Subcutaneous adipose tissue (tissue), 4 donors: ENCODE data around the gene HOGA1. TPM values are rescaled to one million over a fixed set of nuclear protein-coding genes. Genes with fewer than 3 reads are reported as not detected.

ENCODE experiments used
- CTCF ChIP-seq: fragments of 450-650 bp; IDR thresholded peaks from one replicate; pipeline ENCODE4 v1.5.1; 2016; ENCODE audit warnings: low read depth, mild to moderate bottlenecking, control low read depth, antibody characterized with exemption, moderate library complexity
- total RNA-seq, 4 donors: library from RNA; depleted of rRNA; stranded (reverse); fragments of >200 nt; gene quantifications; one replicate each; pipeline ENCODE4 v1.1.0, GENCODE V29; 2016

HOGA1 gene
- total RNA-seq, 4 donors from 2014 or later: 4.8 to 14.1 (median 7.2) TPM

- no peak for TF ChIP-seq CTCF
Observed at GRCh38 chr10:97644936-97645335, 60.7 kb downstream of the HOGA1 start.

- no peak for TF ChIP-seq CTCF
Observed at GRCh38 chr10:97647556-97647955, 63.4 kb downstream of the HOGA1 start.

GRCh38 chr10:97648562-97649404 lies 64.6 kb downstream of the HOGA1 start:
- TF ChIP-seq CTCF: no peak

GRCh38 chr10:97650726-97651125 lies 66.5 kb downstream of the HOGA1 start:
- no peak for TF ChIP-seq CTCF

- no peak for TF ChIP-seq CTCF
Observed at GRCh38 chr10:97651773-97652172, 67.6 kb downstream of the HOGA1 start.

GRCh38 chr10:97656777-97657176 lies 72.6 kb downstream of the HOGA1 start:
- TF ChIP-seq CTCF: no peak

GRCh38 chr10:97659589-97659988 lies 75.4 kb downstream of the HOGA1 start:
- no peak for TF ChIP-seq CTCF

Other genes with a start within 250 kb of the HOGA1 start
- gene FRAT2, start 249.7 kb upstream of the HOGA1 start, total RNA-seq: 10 to 100 TPM in 1 of 4 donors, 1 to 10 TPM in 3; 4.4 to 10.2 (median 9.4) TPM
- 10 to 100 TPM in 3 of 4 donors, 1 to 10 TPM in 1; 9.5 to 14.9 (median 14.3) TPM for gene RRP12, start 183.0 kb upstream of the HOGA1 start, total RNA-seq
- gene PGAM1, start 158.2 kb upstream of the HOGA1 start, total RNA-seq: 100 to 1,000 TPM; 143 to 155 (median 148) TPM
- gene EXOSC1, start 138.4 kb upstream of the HOGA1 start, total RNA-seq: 10 to 100 TPM; 20.5 to 25.8 (median 22.9) TPM
- 10 to 100 TPM; 18.1 to 22.0 (median 19.7) TPM for gene ZDHHC16, start 138.2 kb upstream of the HOGA1 start, total RNA-seq
- gene MMS19, start 86.0 kb upstream of the HOGA1 start, total RNA-seq: 10 to 100 TPM; 57.6 to 87.8 (median 76.8) TPM
- 10 to 100 TPM in 2 of 4 donors, 1 to 10 TPM in 2; 3.9 to 23.4 (median 12.4) TPM for gene UBTD1, start 85.5 kb upstream of the HOGA1 start, total RNA-seq
- gene ANKRD2, start 11.6 kb upstream of the HOGA1 start, total RNA-seq: not detected
- gene C10orf62, start 5.3 kb downstream of the HOGA1 start, total RNA-seq: under 1 TPM in 2 of 4 donors, not detected in 2; 0.44 to 0.94 TPM
- gene MORN4, start 49.1 kb downstream of the HOGA1 start, total RNA-seq: 1 to 10 TPM; 1.1 to 5.6 (median 3.7) TPM
- 10 to 100 TPM; 14.1 to 35.9 (median 18.5) TPM for gene PI4K2A, start 56.3 kb downstream of the HOGA1 start, total RNA-seq
- 100 to 1,000 TPM in 1 of 4 donors, 10 to 100 TPM in 3; 29.5 to 107 (median 61.6) TPM for gene AVPI1, start 102.9 kb downstream of the HOGA1 start, total RNA-seq
- 10 to 100 TPM; 13.0 to 21.6 (median 20.8) TPM for gene MARVELD1, start 129.3 kb downstream of the HOGA1 start, total RNA-seq
- gene ZFYVE27, start 152.7 kb downstream of the HOGA1 start, total RNA-seq: 10 to 100 TPM; 14.8 to 26.2 (median 21.6) TPM
- 1 to 10 TPM in 1 of 4 donors, under 1 TPM in 1, not detected in 2; 0.49 to 1.5 TPM for gene SFRP5, start 187.6 kb downstream of the HOGA1 start, total RNA-seq